Right kidney (tissue), 1 donor: Measurements from ENCODE around the gene PAX5.

ENCODE experiments used
- DNase-seq: peaks from one replicate; pipeline ENCODE4 v3.0.0-alpha.2; 2016

PAX5 gene

DNA sequence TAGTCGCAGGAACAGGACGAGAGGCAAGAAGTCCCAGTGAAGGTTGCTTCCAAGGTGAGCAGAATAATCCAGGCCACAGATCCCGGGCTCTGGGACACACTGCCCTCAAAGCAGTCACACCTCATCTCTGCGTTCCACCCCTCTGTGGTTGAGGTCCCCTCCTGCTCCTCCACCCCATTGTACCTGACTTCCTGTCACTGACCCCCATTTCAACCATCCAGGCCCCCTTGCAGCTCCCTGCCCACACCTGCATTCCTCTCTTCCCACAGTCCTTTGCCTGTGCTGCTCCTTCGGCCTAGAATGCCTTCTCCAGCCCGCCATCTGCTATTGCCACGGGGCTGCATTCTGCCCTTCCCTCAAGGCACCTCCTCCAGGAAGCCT lies 73.5 kb downstream of the PAX5 start:
- DNase-seq, result no peak

GRCh38 chr9:36959681-36960574 lies 74.1 kb downstream of the PAX5 start:
- DNase-seq, result no peak

DNA sequence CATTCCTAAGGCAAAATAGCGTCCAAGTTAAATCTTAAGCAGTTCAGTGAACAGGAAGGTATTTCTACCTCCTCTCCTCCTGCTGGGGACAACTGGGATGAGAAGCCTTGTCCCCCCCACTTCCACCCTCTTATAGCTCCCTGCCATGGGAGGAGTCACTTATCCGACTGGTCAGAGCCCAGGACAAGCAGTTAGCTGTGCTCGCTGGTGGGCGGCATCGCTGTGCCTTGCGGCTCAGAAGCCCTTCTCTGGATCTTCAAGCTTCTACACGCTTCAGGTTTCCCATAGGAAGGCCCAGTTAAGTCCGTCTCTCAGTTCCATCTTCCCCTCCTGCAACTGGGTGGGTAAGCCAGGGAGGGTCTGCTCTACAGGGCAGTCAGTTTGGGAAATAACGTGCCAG lies 77.2 kb downstream of the PAX5 start:
- DNase-seq, result no peak

- DNase-seq, result no peak
Observed at GRCh38 chr9:36950389-36950788, 83.7 kb downstream of the PAX5 start.

GRCh38 chr9:36949466-36949865 lies 84.6 kb downstream of the PAX5 start:
- no peak for DNase-seq

DNA sequence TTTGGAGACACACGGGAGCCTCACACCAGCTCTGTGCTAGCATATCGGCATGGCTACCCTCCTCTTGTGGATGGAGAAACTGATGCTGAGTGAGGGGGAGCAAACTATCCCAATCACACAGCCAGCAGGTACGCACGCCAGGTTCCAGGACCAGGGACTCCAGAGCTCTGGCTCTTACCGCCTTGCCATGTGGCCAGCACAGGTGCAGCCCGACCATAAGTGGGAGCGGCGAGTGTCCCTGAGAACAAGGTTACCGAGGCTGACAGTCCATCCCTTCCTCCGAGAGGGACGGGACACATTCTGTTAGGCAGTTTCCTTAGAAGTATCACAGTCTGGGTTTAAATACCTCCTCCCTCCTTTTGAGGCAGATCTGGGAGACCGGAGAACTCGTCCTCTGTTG lies 86.0 kb downstream of the PAX5 start:
- DNase-seq, result no peak

DNA sequence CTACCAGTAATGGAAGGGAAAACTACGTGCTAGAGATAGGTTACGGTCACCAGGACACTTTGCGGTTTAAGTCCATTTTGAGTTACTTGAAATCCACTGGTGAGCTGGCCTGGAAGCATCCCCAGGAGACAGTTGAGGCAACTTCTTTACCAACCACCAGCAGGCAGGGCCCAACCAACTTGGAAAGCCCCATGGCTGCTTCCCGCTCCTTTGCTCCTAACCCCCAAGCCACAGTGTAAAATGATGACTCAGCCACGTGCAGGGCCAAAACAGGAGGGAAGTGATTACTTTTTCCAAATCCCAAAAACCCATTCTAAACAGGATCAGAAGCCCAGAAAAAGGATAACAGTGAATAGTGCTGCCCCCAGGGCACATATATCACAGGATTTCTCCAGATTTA lies 87.4 kb downstream of the PAX5 start:
- DNase-seq, result no peak

DNA sequence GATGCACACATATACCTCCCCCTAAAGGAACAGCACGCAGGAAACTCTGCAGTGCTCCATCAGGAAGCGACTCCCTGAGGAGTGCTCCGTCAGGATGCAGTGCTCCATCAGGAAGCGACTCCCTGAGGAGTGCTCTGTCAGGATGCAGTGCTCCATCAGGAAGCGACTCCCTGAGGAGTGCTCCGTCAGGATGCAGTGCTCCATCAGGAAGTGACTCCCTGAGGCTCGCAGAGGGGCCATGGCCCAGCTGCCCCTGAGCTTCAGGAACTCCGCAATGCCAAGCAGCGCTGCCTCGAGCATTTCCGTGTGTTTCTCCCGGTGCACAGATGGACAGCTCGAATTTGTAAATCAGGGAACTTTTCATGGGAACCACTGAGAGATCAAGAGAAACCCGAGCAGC lies 88.1 kb downstream of the PAX5 start:
- no peak for DNase-seq

- DNase-seq, result no peak
Observed at GRCh38 chr9:36942891-36943290, 91.2 kb downstream of the PAX5 start.

DNA sequence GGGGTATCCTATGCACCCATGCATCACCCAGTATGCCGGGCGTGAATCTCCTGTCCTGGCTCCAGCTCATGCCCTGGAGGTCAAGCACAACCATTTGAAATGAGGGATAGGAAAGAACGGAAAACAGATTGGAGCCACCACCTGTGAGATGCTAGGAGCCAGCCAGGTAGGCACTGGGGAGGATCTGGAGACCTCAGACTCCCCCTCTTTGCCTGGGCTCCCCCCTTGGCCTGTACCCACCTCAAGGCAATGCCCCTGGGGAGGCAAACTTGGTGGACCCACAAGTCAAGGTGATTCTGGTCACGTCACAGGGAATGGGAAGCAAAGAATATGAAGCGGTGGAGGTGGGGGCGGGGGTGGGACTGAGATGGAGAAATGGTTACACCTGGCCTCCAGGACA lies 92.6 kb downstream of the PAX5 start:
- DNase-seq, result no peak

GRCh38 chr9:36940881-36941280 lies 93.2 kb downstream of the PAX5 start:
- no peak for DNase-seq

DNA sequence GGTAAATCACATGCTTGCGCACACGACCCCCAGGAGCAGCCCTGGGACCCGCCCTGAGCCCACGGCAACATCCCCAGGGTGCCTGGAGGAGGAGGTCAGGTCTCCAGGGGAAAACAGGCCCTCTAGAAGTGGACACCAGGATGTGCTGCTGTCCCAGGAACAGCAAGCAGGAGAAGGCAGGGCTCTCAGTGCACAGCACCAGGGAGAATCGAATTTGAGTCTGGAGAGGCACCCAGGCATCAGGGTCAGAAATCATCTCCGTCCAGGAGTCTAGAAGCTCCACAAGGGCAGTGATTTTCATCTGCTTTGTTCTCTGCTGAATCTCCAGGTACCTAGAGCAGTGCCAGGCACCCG lies 93.6 kb downstream of the PAX5 start:
- no peak for DNase-seq

DNA sequence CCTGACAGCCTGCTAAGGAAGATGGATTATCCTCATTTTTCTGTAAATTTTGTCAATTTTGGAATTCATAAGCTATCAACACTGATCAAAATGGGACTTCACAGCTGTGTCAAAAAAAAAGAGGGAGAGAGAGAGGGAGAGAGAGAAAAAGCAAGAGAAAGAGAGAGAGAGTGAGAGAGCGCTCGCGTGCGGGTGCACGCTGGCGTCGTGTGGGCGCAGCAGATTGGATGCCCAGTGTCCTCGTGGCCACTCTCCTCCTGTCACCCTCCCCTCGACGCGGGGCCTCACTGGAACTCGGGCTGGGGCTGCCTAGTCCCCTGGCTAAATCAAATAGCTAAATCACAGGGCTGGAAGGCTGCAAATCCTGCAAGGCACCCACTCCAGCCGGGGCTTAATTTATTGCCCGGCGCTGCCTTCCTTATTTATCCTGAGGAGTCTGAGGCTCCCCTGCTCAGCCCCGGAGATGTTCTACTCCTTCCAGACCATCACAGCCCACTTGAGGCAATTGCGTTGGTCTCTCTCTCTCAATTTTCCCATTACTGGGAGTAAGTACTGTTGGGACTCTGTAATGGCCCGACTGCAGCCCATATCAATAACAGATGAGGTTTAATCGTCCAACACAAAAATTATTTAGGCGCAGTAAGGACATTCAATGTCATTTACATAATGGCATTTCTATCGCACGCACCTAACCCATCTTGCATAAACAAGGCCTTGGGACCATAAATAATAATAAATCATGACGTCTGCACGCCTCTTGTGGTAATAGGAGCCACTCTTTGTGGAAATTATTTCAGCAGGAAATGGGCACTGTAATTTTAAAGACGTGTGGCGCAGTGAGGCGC lies 94.2 kb downstream of the PAX5 start:
- DNase-seq, result no peak

GRCh38 chr9:36939214-36939613 lies 94.9 kb downstream of the PAX5 start:
- no peak for DNase-seq

DNA sequence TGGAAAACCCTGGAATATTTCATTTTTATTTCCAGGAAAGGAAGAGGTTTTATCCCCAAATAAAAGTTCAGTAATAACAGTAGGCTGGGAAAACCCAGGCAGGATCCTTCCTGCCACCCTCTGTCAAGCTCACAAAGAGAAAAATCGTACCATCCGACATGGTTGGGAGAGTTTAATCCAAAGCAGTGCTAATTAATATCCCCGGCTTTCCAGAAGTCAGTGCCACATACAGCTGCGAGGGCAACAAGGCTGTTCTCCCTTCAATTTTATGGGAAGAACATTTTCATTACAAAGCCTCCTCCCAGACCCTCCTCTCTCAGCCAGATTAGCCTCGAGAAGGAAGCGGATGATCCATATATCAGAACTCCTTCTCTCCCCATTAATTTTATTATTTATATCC lies 95.5 kb downstream of the PAX5 start:
- no peak for DNase-seq

GRCh38 chr9:36937951-36938350 lies 96.1 kb downstream of the PAX5 start:
- DNase-seq, result no peak

DNA sequence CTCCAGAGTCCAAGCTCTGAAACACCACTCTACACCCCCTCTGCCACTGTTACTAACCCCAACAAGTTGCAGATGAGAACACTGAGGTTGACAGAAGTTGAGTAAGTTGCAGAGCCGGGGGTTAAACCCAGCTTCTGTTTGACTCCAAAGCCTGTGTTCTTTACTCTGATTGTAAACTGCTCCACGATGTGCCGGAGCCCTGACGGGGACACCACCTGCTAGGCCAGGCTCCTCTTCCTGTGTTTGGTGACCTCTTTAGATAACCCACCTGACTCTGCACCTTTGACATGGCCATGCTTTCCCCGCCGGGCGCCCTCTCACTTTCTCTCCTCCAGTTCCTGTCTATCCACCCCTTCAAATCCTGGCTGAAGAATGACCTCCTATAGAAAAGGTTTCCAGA lies 96.7 kb downstream of the PAX5 start:
- DNase-seq, result no peak

DNA sequence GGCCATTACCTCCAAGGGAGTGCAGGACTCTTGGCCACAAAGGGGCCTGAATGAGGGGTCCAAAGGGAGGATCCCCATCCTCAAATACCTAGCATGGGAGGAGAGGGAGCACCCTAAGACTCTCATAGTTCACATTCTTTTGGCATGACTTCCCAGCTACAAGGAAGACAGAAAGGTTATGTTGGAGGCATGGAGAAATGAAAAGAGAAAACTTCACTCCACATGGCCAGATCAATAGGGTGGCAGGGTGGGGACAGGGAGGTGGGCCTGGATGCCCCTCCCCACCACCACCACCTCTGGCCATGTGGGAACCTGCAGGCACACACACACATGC lies 97.6 kb downstream of the PAX5 start:
- no peak for DNase-seq

- no peak for DNase-seq
Observed at GRCh38 chr9:36935768-36936497, 98.1 kb downstream of the PAX5 start.

DNA sequence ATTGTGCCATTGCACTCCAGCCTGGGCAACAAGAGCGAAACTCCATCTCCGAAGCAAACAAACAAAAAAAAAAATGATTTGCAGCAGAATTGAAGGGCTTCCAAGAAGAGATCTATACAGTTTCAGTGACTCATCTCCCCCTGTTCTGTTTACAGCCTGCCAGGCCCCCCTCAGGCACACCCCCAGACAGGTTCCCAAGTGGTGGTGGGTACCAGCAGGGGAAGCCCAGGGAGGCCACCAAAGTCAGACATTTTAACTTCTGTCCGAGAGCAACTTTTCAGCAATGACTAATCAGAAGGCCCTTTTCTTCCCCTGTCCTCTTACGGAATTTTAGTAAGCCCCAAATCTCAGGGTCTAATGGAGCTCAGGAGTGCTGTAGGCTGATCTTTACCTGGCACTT lies 98.7 kb downstream of the PAX5 start:
- DNase-seq, result no peak

GRCh38 chr9:36934478-36935065 lies 99.5 kb downstream of the PAX5 start:
- no peak for DNase-seq

GRCh38 chr9:36933676-36934215 lies 100.3 kb downstream of the PAX5 start:
- no peak for DNase-seq

GRCh38 chr9:36932198-36932597 lies 101.9 kb downstream of the PAX5 start:
- no peak for DNase-seq
